Fibroblast of the aortic adventitia (primary cell): ENCODE data around the gene KNTC1. TPM values are rescaled to one million over a fixed set of nuclear protein-coding genes. Genes with fewer than 3 reads are reported as not detected.
A peak's percentile ranks its signal among the peaks of the same experiment; 100 is the strongest.

Experiments used
- DNase-seq: peaks from one replicate; pipeline ENCODE4 v3.0.0-alpha.2; 2010; ENCODE audit warnings: low read depth
- H3K4me3 ChIP-seq: 2 replicates; pipeline ENCODE4 v1.5.1; 2011; ENCODE audit warnings: low read depth, mild to moderate bottlenecking, control low read depth, low read length, moderate library complexity
- total RNA-seq: library from RNA; depleted of rRNA; stranded (reverse); fragments of >200 nt; gene quantifications from 2 replicates; pipeline ENCODE4 v1.2.3, GENCODE V29; 2012; ENCODE audit warnings: low replicate concordance
- TF ChIP-seq, protein P1 (sequence below): IDR thresholded peaks from 2 replicates; pipeline ENCODE4 v1.5.1; 2011; ENCODE audit warnings: mild to moderate bottlenecking, low read length, control low read depth, inconsistent platforms; ENCODE audit not compliant: insufficient read depth

Gene KNTC1
- total RNA-seq, 1 donor, result 69.3 TPM

DNA sequence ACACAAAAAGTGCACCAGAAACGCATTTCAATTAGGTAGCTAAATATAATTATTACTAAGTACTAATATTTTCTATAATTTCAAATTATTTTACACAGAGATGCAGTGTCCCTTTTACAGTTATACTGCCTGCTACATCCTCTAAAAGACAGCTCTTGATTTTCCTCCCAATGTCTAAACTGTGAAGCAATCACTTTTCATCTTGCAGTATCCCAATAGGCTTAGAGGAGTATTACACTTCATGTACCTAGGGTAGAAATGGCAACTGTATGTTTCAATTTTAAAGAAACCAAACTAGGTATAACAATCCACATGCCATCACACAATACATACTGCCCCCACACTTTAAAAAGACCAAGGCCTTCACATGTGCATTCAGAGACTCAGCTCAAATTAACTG, 7.6 kb upstream of the KNTC1 start:
- no peak for DNase-seq
- H3K4me3 ChIP-seq, result no peak overlapping the region
- TF ChIP-seq, protein P1, sequence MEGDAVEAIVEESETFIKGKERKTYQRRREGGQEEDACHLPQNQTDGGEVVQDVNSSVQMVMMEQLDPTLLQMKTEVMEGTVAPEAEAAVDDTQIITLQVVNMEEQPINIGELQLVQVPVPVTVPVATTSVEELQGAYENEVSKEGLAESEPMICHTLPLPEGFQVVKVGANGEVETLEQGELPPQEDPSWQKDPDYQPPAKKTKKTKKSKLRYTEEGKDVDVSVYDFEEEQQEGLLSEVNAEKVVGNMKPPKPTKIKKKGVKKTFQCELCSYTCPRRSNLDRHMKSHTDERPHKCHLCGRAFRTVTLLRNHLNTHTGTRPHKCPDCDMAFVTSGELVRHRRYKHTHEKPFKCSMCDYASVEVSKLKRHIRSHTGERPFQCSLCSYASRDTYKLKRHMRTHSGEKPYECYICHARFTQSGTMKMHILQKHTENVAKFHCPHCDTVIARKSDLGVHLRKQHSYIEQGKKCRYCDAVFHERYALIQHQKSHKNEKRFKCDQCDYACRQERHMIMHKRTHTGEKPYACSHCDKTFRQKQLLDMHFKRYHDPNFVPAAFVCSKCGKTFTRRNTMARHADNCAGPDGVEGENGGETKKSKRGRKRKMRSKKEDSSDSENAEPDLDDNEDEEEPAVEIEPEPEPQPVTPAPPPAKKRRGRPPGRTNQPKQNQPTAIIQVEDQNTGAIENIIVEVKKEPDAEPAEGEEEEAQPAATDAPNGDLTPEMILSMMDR, result no peak

- no peak overlapping the region for H3K4me3 ChIP-seq
- no peak for DNase-seq
- TF ChIP-seq, protein P1, result no peak
Observed at GRCh38 chr12:122520676-122521075, 6.4 kb upstream of the KNTC1 start.

DNA sequence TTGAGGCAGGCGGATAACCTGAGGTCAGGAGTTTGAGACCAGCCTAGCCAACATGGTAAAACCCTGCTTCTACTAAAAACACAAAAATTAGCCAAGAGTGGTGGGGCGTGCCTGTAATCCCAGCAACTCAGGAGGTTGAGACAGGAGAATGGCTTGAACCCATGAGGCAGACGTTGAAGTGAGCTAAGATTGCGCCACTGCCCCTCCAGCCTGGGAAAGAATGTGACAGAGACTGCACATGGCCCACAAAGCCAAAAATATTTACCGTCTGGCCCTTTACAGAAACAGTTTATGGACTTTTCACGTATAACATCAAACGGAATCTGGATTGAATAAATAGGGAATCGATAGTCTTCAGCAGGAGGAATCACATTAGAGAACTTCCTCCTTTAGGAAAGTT, 3.8 kb upstream of the KNTC1 start:
- TF ChIP-seq, protein P1, result no peak
- DNase-seq, result peak; percentile 68

GRCh38 chr12:122523846-122524718, 3.0 kb upstream of the KNTC1 start:
- DNase-seq, result peak; percentile 36
- TF ChIP-seq, protein P1, result no peak
- peak overlapping the region; percentile 63 for H3K4me3 ChIP-seq

More for the DNA sequence above, 3.8 kb upstream of the KNTC1 start:
- H3K4me3 ChIP-seq, result peak overlapping the region; percentile 29

- DNase-seq, result no peak
- TF ChIP-seq, protein P1, result no peak
- peak overlapping the region; percentile 94 for H3K4me3 ChIP-seq
Observed at GRCh38 chr12:122527478-122527944, 462 bp downstream of the KNTC1 start.

DNA sequence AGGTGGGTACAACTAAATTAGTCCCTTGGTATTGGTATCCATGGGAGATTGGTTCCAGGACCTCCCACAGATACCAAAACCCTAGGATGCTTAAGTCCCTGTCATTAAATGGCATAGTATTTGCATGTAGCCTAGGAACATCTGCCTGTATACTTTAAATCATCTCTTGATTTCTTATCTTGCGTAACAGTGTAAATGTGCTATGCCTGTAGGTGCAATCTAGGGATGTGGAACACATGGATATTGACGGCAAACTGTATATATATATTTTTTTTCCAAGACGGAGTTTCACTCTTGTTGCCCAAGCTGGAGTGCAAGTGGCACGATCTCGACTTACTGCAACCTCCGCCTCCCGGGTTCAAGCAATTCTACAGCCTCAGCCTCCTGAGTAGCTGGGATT, 1.5 kb downstream of the KNTC1 start:
- DNase-seq, result no peak
- H3K4me3 ChIP-seq, result no peak overlapping the region
- TF ChIP-seq, protein P1, result no peak
